DND-41 (cell line): ENCODE results near the gene DLG2.

Source experiments
- CTCF ChIP-seq: IDR thresholded peaks from 2 replicates; pipeline ENCODE4 v1.5.1; 2012; ENCODE audit warnings: borderline replicate concordance, low read length, moderate library complexity, mild to moderate bottlenecking; ENCODE audit not compliant: poor library complexity, severe bottlenecking; ENCODE audit errors: extremely low read depth
- EZH2 ChIP-seq: IDR thresholded peaks from 3 replicates; pipeline ENCODE4 v1.6.1; 2012; ENCODE audit warnings: borderline replicate concordance, low read depth, mild to moderate bottlenecking, moderate library complexity, low read length, inconsistent platforms; ENCODE audit not compliant: severe bottlenecking

DNA sequence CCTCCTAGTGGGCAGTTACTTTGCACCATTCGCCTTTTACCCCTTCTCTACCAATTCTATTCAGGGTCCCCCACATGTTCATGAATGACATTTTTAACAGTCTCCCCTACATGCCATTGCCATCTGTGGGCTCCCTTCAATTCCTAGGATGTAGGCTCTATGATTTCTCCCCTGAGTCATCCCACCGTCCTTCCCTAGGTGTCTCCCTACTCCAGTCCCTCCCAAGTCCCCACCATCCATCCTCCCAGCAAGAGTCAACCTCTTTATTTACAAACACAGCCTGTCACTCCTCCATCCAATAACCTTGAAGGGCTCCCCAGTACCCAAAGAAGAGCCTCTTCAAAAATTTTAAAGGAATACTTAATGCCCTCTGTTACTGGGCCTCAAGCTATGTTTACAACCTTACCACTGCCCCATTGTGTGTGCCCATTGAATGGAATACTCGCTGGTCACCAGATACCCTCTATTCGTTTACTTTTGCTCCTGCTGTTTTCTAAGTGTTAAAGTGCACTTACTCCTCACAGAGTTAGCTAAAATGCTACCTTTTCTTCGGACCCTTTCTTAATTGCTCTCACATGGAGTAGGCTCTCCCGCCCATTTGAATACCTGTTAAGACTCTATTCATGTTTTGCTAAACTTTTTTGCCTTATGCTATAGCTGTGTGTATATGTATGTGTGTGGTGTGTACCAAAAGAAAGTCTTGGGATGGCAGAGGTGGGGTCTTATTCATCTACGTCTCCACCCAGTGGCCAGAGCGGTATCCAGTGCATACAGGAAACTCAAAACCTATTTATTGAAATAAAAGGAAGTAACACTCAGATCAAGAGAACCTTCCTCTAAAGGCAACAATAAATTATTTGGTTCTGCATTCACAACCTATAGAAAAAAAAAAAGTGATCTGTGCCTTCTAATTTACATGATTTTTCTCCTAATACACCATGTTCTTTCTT is 2105.2 kb downstream of the DLG2 start:
- TF ChIP-seq CTCF (peak; percentile 7), EZH2 (no peak)
